Measurements from ENCODE around the gene TPM4. TPM values are rescaled to one million over a fixed set of nuclear protein-coding genes. Genes with fewer than 3 reads are reported as not detected.

Gene TPM4
- polyA plus RNA-seq, 1 donor from 2014 or later, result 119 TPM

- Histone ChIP-seq H3K9me3 (ENCODE audit: low read length) (no peaks in the 10 kb centered on the region), H3K4me2 (ENCODE audit: low read length) (no peak overlapping the region), H3F3A (ENCODE audit: insufficient read depth, low read length, poor library complexity, severe bottlenecking) (no peaks in the 10 kb centered on the region), H3K27ac (ENCODE audit: low read length) (no peak overlapping the region), H3K9ac (ENCODE audit: low read length) (no peak overlapping the region), H4K20me1 (ENCODE audit: insufficient read depth) (no peaks in the 10 kb centered on the region), H3K4me3 (ENCODE audit: low read length) (no peak overlapping the region), H3K79me2 (replicated peaks; ENCODE audit: insufficient read depth, low read length) (no peaks in the 10 kb centered on the region), H3K36me3 (ENCODE audit: insufficient read depth, low read length) (no peaks in the 10 kb centered on the region), H2AFZ (ENCODE audit: low read depth, low read length) (no peak overlapping the region), H3K9me2 (ENCODE audit: insufficient read depth, low read length) (no peaks in the 10 kb centered on the region), H3K27me3 (ENCODE audit: insufficient read depth, low read depth, low read length) (no peaks in the 10 kb centered on the region)
- TF ChIP-seq TAF1 (IDR thresholded peaks at IDR 0.05; ENCODE audit: low read depth) (no peak), CTCF (IDR thresholded peaks at IDR 0.05; ENCODE audit: poor library complexity, severe bottlenecking) (no peak), RAD21 (conservative IDR thresholded peaks at IDR 0.05) (no peak), POLR2AphosphoS5 (IDR thresholded peaks at IDR 0.05) (no peak), EZH2 (IDR thresholded peaks at IDR 0.05; ENCODE audit: borderline replicate concordance, insufficient read depth, low read length, poor library complexity, severe bottlenecking) (no peak), SMC3 (conservative IDR thresholded peaks at IDR 0.05; ENCODE audit: poor library complexity) (no peak), REST (IDR thresholded peaks at IDR 0.05; ENCODE audit: borderline replicate concordance) (no peak), MXI1 (conservative IDR thresholded peaks at IDR 0.05; ENCODE audit: poor library complexity, severe bottlenecking) (no peak), EP300 (conservative IDR thresholded peaks at IDR 0.05; ENCODE audit: poor library complexity, severe bottlenecking) (no peak)
Measured at GRCh38 chr19:16121967-16122366, 45.7 kb downstream of the TPM4 start.

- H3F3A ChIP-seq (ENCODE audit: insufficient read depth, low read length, poor library complexity, severe bottlenecking), result no peaks in the 10 kb centered on the region
- no peaks in the 10 kb centered on the region for H3K9me2 ChIP-seq (ENCODE audit: insufficient read depth, low read length)
- H3K4me3 ChIP-seq (ENCODE audit: low read length), result no peak overlapping the region
- no peaks in the 10 kb centered on the region for H3K79me2 ChIP-seq (replicated peaks; ENCODE audit: insufficient read depth, low read length)
- H2AFZ ChIP-seq (ENCODE audit: low read depth, low read length), result no peak overlapping the region
- H3K4me2 ChIP-seq (ENCODE audit: low read length), result no peak overlapping the region
- no peaks in the 10 kb centered on the region for H3K9me3 ChIP-seq (ENCODE audit: low read length)
- no peaks in the 10 kb centered on the region for H4K20me1 ChIP-seq (ENCODE audit: insufficient read depth)
- H3K9ac ChIP-seq (ENCODE audit: low read length), result no peak overlapping the region
- TF ChIP-seq EP300 (conservative IDR thresholded peaks at IDR 0.05; ENCODE audit: poor library complexity, severe bottlenecking) (no peak), TAF1 (IDR thresholded peaks at IDR 0.05; ENCODE audit: low read depth) (no peak), RAD21 (conservative IDR thresholded peaks at IDR 0.05) (no peak), POLR2AphosphoS5 (IDR thresholded peaks at IDR 0.05) (no peak), CTCF (IDR thresholded peaks at IDR 0.05; ENCODE audit: poor library complexity, severe bottlenecking) (no peak), MXI1 (conservative IDR thresholded peaks at IDR 0.05; ENCODE audit: poor library complexity, severe bottlenecking) (no peak), SMC3 (conservative IDR thresholded peaks at IDR 0.05; ENCODE audit: poor library complexity) (no peak), REST (IDR thresholded peaks at IDR 0.05; ENCODE audit: borderline replicate concordance) (no peak), EZH2 (IDR thresholded peaks at IDR 0.05; ENCODE audit: borderline replicate concordance, insufficient read depth, low read length, poor library complexity, severe bottlenecking) (no peak)
- no peaks in the 10 kb centered on the region for H3K36me3 ChIP-seq (ENCODE audit: insufficient read depth, low read length)
- no peaks in the 10 kb centered on the region for H3K27me3 ChIP-seq (ENCODE audit: insufficient read depth, low read depth, low read length)
- H3K27ac ChIP-seq (ENCODE audit: low read length), result no peak overlapping the region
Measured at GRCh38 chr19:16124953-16125352, 48.7 kb downstream of the TPM4 start.
